GM20431 (cell line): ENCODE measurements around the gene PLXND1.
"Not testable (repeated sequence)": the region's sequence is repeated elsewhere in the genome, so short reads cannot be mapped to it uniquely, and the experiment has no call there.

Experiments used
- in situ Hi-C: fragments of 300-500 bp; cut with MseI, MboI; formaldehyde crosslinking; loops from one replicate; pipeline ENCODE4 v1.15.0; 2020; ENCODE audit warnings: low sequenced_read_pairs; ENCODE audit not compliant: unreplicated experiment

The PLXND1 gene

GRCh38 chr3:129556358-129556695 lies 50.1 kb downstream of the PLXND1 start:
- in situ Hi-C loops = no loop called here

- in situ Hi-C loops = no loop called here
Observed at GRCh38 chr3:129555616-129556357, 50.7 kb downstream of the PLXND1 start.

- in situ Hi-C loops = no loop called here
Observed at GRCh38 chr3:129555153-129555550, 51.3 kb downstream of the PLXND1 start.

- in situ Hi-C loops = no loop called here
Observed at GRCh38 chr3:129554356-129555152, 51.9 kb downstream of the PLXND1 start.

GRCh38 chr3:129553719-129554118 lies 52.8 kb downstream of the PLXND1 start:
- in situ Hi-C loops = no loop called here

- in situ Hi-C loops = no loop called here
Observed at GRCh38 chr3:129553171-129553570, 53.3 kb downstream of the PLXND1 start.

- in situ Hi-C loops = no loop called here
Observed at GRCh38 chr3:129552287-129553050, 54.0 kb downstream of the PLXND1 start.

- in situ Hi-C loops = no loop called here
Observed at GRCh38 chr3:129549805-129550204, 56.7 kb downstream of the PLXND1 start.

GRCh38 chr3:129549006-129549800 lies 57.3 kb downstream of the PLXND1 start:
- in situ Hi-C loops = no loop called here

- in situ Hi-C loops = no loop called here
Observed at GRCh38 chr3:129548104-129548965, 58.1 kb downstream of the PLXND1 start.

GRCh38 chr3:129547241-129547640 lies 59.2 kb downstream of the PLXND1 start:
- in situ Hi-C loops = no loop called here

- in situ Hi-C loops = not testable (repeated sequence)
Observed at GRCh38 chr3:129545951-129546350, 60.5 kb downstream of the PLXND1 start.

- in situ Hi-C loops = no loop called here
Observed at GRCh38 chr3:129543999-129544398, 62.5 kb downstream of the PLXND1 start.

GRCh38 chr3:129543156-129543790 lies 63.2 kb downstream of the PLXND1 start, which contains the start of gene H1-8:
H1-8 (plus strand) TSS chr3:129543175; CDS start chr3:129543219, 44 bp downstream.
- in situ Hi-C loops = no loop called here

- in situ Hi-C loops = no loop called here
Observed at GRCh38 chr3:129542747-129543146, 63.7 kb downstream of the PLXND1 start.

GRCh38 chr3:129540776-129541516 lies 65.5 kb downstream of the PLXND1 start:
- in situ Hi-C loops = no loop called here

GRCh38 chr3:129539206-129539605 lies 67.3 kb downstream of the PLXND1 start:
- in situ Hi-C loops = no loop called here

GRCh38 chr3:129536804-129537203 lies 69.7 kb downstream of the PLXND1 start:
- in situ Hi-C loops = no loop called here
